T follicular helper cell (primary cell): Measurements from ENCODE around the gene APOE.
"Not testable (repeated sequence)": the region's sequence is repeated elsewhere in the genome, so short reads cannot be mapped to it uniquely, and the experiment has no call there.

Source experiments
- DNase-seq: peaks from one replicate; pipeline ENCODE4 v3.0.0-alpha.2; 2020; ENCODE audit warnings: low read depth

The APOE gene

GRCh38 chr19:44909775-44910174 is 4.2 kb downstream of the APOE start:
- no peak for DNase-seq

DNA sequence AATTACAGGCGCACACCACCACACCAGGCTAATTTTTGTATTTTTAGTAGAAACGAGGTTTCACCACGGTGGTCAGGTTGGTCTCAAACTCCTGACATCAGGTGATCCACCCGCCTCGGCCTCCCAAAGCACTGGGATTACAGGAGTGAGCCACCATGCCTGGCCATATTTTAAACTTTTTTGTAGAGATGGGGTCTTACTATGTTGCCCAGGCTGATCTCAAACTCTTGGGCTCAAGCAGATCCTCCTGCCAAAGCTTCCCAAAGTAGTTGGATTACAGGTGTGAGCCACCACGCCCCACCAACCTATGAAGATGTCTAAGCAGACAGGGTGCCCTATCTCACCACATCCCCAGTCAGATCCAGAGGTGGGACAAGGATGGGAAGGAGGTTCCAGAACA is 6.3 kb downstream of the APOE start:
- DNase-seq, result not testable (repeated sequence)

GRCh38 chr19:44912854-44913253 is 7.3 kb downstream of the APOE start:
- DNase-seq, result no peak

- not testable (repeated sequence) for DNase-seq
Observed at GRCh38 chr19:44913512-44914432, 8.2 kb downstream of the APOE start.

GRCh38 chr19:44914433-44915206 is 9.0 kb downstream of the APOE start, which contains the start of gene APOC1:
APOC1 (plus strand) TSS chr19:44914608; CDS start chr19:44914892, 284 bp downstream.
- peak; percentile 63 for DNase-seq

- DNase-seq, result no peak
Observed at GRCh38 chr19:44924243-44924725, 18.7 kb downstream of the APOE start.

- DNase-seq, result no peak
Observed at GRCh38 chr19:44925114-44925891, 19.7 kb downstream of the APOE start.

- DNase-seq, result not testable (repeated sequence)
Observed at GRCh38 chr19:44926245-44927077, 20.9 kb downstream of the APOE start.

GRCh38 chr19:44927746-44928145 is 22.1 kb downstream of the APOE start:
- no peak for DNase-seq

GRCh38 chr19:44930088-44930487 is 24.5 kb downstream of the APOE start:
- DNase-seq, result no peak

DNA sequence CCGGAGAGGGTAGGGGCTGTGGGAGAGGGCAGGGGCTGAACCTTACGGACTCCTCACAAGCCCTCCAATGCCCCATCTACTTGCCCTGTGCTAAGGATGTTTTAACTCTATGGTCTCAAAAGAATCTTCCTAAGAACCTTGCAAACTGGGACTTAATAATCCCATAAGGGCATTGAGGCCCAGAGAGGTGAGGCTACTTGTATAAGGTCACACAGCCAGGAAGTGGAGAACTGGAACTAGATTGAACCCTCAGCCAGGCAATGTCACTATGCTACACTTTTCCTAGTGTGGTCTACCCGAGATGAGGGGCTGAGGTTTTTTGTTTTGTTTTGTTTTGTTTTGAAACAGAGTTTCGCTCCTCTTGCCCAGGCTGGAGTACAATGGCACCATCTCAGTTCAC is 25.9 kb downstream of the APOE start:
- no peak for DNase-seq

DNA sequence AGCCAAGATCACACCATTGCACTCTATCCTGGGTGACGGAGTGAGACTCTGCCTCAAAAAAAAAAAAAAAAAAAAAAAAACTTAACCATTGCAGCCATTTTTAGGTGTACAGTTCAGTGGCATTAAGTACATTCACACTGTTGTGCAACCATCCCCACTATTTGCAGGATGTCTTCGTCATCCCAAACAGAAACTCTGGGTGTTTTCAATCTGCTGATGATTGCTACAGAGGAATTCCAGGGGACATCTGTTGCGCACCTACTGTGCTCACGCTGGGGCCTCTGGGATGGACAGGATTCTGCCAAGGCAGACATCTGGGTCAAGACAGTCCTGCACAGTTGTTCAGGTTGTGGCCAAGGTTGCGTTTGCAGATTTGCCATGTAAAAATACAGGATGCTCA is 34.1 kb downstream of the APOE start:
- DNase-seq, result no peak

- no peak for DNase-seq
Observed at GRCh38 chr19:44942067-44942571, 36.5 kb downstream of the APOE start, which contains the start of gene APOC4. APOC4 (plus strand) TSS chr19:44942237; CDS start chr19:44942278, 41 bp downstream.

DNA sequence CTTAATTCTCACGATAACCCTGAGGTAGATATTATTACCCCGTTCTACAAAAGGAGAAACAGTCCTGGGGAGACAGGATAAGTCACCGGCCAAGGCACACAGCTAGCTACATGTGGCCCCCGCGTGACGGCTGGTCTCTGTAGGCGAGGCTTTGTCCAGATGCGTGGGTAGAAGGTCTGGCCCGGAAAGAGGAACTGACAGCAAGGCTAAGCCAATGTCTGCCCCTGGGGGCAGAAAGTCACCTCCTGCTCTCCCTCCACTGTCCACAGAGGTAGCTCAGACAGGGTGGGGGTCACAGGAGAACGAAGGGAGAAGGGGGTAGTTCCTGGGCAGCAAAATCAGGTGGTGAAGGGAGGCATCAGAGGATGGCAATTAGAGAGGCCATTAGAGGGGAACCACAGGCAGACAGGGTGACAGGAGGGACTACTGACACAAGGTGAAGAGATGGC is 38.2 kb downstream of the APOE start:
- DNase-seq, result no peak

DNA sequence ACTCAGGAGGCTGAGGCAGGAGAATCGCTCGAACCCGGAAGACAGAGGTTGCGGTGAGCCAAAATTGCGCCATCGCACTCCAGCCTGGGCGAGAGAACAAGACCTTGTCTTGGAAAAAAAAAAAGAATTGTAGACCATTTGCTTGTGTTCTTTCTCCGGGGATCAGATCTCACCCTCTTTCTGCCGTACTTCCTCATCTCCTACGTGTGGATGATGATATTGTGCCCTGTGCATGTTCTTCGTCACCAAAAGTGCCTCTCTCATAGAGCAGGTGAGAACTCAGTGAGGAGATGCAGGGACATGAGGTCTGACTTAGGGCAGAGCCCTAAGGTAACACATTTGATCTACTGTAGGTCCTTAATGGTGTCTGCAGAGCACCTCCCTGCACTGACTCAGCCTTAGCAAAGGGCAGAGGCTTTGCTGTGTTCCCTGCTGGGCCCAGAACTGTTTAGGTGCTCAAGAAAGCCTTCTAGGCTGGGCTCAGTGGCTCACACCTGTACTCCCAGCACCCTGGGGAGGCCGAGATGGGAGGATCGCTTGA is 41.5 kb downstream of the APOE start:
- DNase-seq, result no peak

GRCh38 chr19:44948237-44948636 is 42.6 kb downstream of the APOE start:
- no peak for DNase-seq

DNA sequence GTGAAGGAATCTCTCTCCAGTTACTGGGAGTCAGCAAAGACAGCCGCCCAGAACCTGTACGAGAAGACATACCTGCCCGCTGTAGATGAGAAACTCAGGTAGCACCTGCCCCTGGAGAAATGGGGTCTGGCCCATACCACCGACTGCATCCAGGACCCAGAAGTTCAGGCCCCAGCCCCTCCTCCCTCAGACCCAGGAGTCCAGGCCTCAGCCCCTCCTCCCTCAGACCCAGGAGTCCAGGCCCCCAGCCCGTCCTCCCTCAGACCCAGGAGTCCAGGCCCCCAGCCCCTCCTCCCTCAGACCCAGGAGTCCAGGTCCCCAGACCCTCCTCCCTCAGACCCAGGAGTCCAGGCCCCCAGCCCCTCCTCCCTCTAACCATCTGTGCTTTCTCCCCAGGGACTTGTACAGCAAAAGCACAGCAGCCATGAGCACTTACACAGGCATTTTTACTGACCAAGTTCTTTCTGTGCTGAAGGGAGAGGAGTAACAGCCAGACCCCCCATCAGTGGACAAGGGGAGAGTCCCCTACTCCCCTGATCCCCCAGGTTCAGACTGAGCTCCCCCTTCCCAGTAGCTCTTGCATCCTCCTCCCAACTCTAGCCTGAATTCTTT is 43.3 kb downstream of the APOE start:
- no peak for DNase-seq

DNA sequence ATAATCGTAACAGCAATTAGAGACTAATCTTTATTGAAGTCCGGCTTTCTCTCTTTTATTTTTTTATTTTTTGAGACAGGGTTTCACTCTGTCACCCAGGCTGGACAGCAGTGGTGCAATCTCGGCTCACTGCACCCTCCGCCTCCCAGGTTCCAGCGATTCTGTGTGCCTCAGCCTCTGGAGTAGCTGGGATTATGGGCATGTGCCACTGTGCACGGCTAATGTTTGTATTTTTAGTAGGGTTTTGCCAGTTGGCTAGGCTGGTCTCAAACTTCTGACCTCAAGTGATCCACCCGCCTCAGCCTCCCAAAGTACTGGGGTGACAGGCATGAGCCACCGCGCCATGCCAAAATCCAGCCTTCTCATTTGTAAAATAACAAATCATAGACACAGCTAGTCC is 44.0 kb downstream of the APOE start:
- DNase-seq, result no peak

GRCh38 chr19:44951179-44952159 is 45.9 kb downstream of the APOE start:
- DNase-seq, result peak; percentile 52
